ENCODE measurements around the gene PCYT2. TPM values are rescaled to one million over a fixed set of nuclear protein-coding genes. Genes with fewer than 3 reads are reported as not detected.

The PCYT2 gene
- total RNA-seq, 1 donor from 2014 or later = 44.1 TPM

- peaks cover 8% of the 10 kb centered on the region for H3K36me3 Mint-ChIP-seq (ENCODE audit: low read depth)
- H3K27me3 Mint-ChIP-seq = peaks cover 7% of the 10 kb centered on the region
- POLR2A ChIA-PET = interaction anchor here (1.5 to 3.5 kb wide), 4 partner anchors 12 to 67 kb away, joined by 3 to 28 read pairs (median 8); partner anchors contain the start of genes P4HB and SIRT7
- no peak for TF ChIP-seq CTCF (IDR thresholded peaks at IDR 0.05)
- intact Hi-C loops (cut with micrococcal nuclease) = loop anchor here (1.0 kb wide), 2 partner anchors 9 to 37 kb away; partner anchors contain the start of genes ALYREF, ANAPC11 and PYCR1
- peak overlapping the region; percentile 52 for H3K4me3 Mint-ChIP-seq
- peaks cover 29% of the 10 kb centered on the region for H3K4me1 Mint-ChIP-seq
- no peaks in the 10 kb centered on the region for H3K9me3 Mint-ChIP-seq
- DNase-seq = no peak
- no peak for ATAC-seq (ENCODE audit: low read depth)
- H3K27ac Mint-ChIP-seq = no peak overlapping the region
- CTCF ChIA-PET = interaction anchor here (1.4 kb wide), 1 partner anchor 31 kb away, joined by 5 read pairs; no protein-coding TSS in a partner anchor
Measured at GRCh38 chr17:81928544-81929252, 17.5 kb upstream of the PCYT2 start.

- Mint-ChIP-seq H3K4me1 (peaks cover 33% of the 10 kb centered on the region), H3K27ac (peak within 1 kb of the TSS; percentile 85), H3K4me3 (peak within 1 kb of the TSS; percentile 88), H3K27me3 (peaks cover 7% of the 10 kb centered on the region), H3K36me3 (ENCODE audit: low read depth) (peaks cover 5% of the 10 kb centered on the region), H3K9me3 (no peaks in the 10 kb centered on the region)
- TF ChIP-seq CTCF (IDR thresholded peaks at IDR 0.05) = no peak
- intact Hi-C loops (cut with micrococcal nuclease) = loop anchor here (1.0 to 2.0 kb wide), 5 partner anchors 9 to 67 kb away; partner anchors contain the start of genes ALYREF, ANAPC11, ARHGDIA and ASPSCR1
- DNase-seq (peak; percentile 93), ATAC-seq (ENCODE audit: low read depth) (peak; percentile 60)
- ChIA-PET POLR2A (interaction anchor here (1.0 to 3.5 kb wide), 16 partner anchors 10 to 370 kb away, joined by 3 to 28 read pairs (median 4); partner anchors contain the start of genes ANAPC11, ARL16, ASPSCR1 and DCXR), CTCF (interaction anchor here (0.7 to 1.8 kb wide), 4 partner anchors 10 to 370 kb away, joined by 3 to 6 read pairs (median 4); partner anchors contain the start of gene SIRT7)
Measured at GRCh38 chr17:81927653-81928543, 16.7 kb upstream of the PCYT2 start, which contains the start of gene MAFG. Gene MAFG (minus strand): TSS chr17:81927735. CDS start chr17:81923185, 4,550 bp downstream.

GRCh38 chr17:81927152-81927652, 16.0 kb upstream of the PCYT2 start:
- H3K27me3 Mint-ChIP-seq = peaks cover 7% of the 10 kb centered on the region
- H3K36me3 Mint-ChIP-seq (ENCODE audit: low read depth) = peaks cover 10% of the 10 kb centered on the region
- no peak overlapping the region for H3K27ac Mint-ChIP-seq
- no peaks in the 10 kb centered on the region for H3K9me3 Mint-ChIP-seq
- TF ChIP-seq CTCF (IDR thresholded peaks at IDR 0.05) = no peak
- CTCF ChIA-PET = interaction anchor here (0.7 to 1.8 kb wide), 5 partner anchors 10 to 371 kb away, joined by 3 to 6 read pairs (median 4); partner anchors contain the start of gene SIRT7
- H3K4me3 Mint-ChIP-seq = no peak overlapping the region
- POLR2A ChIA-PET = interaction anchor here (0.8 to 3.5 kb wide), 23 partner anchors 10 to 524 kb away, joined by 3 to 28 read pairs (median 4); partner anchors contain the start of genes ANAPC11, ARL16, ASPSCR1 and CYBC1
- peak; percentile 18 for ATAC-seq (ENCODE audit: low read depth)
- no peak for DNase-seq
- H3K4me1 Mint-ChIP-seq = peaks cover 33% of the 10 kb centered on the region
- intact Hi-C loops (cut with micrococcal nuclease) = loop anchor here (1.0 to 2.0 kb wide), 3 partner anchors 50 to 66 kb away; partner anchors contain the start of genes ARHGDIA, ASPSCR1 and P4HB

- peak overlapping the region; percentile 85 for H3K27ac Mint-ChIP-seq
- POLR2A ChIA-PET = interaction anchor here (0.6 to 3.5 kb wide), 20 partner anchors 10 to 524 kb away, joined by 3 to 28 read pairs (median 4); partner anchors contain the start of genes ANAPC11, ARL16, CYBC1 and DCXR
- H3K36me3 Mint-ChIP-seq (ENCODE audit: low read depth) = peaks cover 12% of the 10 kb centered on the region
- H3K9me3 Mint-ChIP-seq = no peaks in the 10 kb centered on the region
- ATAC-seq (ENCODE audit: low read depth) = peak; percentile 56
- TF ChIP-seq CTCF (IDR thresholded peaks at IDR 0.05) = no peak
- H3K27me3 Mint-ChIP-seq = peaks cover 7% of the 10 kb centered on the region
- intact Hi-C loops (cut with micrococcal nuclease) = loop anchor here (1.0 to 2.0 kb wide), 5 partner anchors 8 to 66 kb away; partner anchors contain the start of genes ARHGDIA, ASPSCR1, P4HB and PCYT2
- H3K4me1 Mint-ChIP-seq = peaks cover 33% of the 10 kb centered on the region
- CTCF ChIA-PET = interaction anchor here (0.9 to 1.8 kb wide), 3 partner anchors 9 to 33 kb away, joined by 3 to 6 read pairs (median 3); partner anchors contain the start of gene SIRT7
- peak; percentile 71 for DNase-seq
- peak overlapping the region; percentile 88 for H3K4me3 Mint-ChIP-seq
Measured at GRCh38 chr17:81926451-81927151, 15.4 kb upstream of the PCYT2 start.

Measured in activated B cell treated with CpG ODN at 0.5 μM for 24 hours (primary cell).